HepG2 (cell line): Measurements from ENCODE around the gene CCDC33. TPM values are rescaled to one million over a fixed set of nuclear protein-coding genes. Genes with fewer than 3 reads are reported as not detected.

Source experiments
- ATAC-seq: fragments of 200-7000 bp; cut with Tn5 transposase; 3 replicates; pipeline ENCODE4 v1.9.1; 2020; ENCODE audit warnings: mild to moderate bottlenecking, moderate library complexity
- BruUV-seq: library from RNA; stranded (reverse); fragments of 400-500 nt; replicated peaks from 2 replicates; lab custom pipeline; 2021; lab: Mats Ljungman, UMichigan
- CTCF ChIA-PET: fragments of 300-600 bp; formaldehyde crosslinking; extraction: SDS; loops from one replicate; lab custom pipeline; 2021; ENCODE audit warnings: low total read pairs, inconsistent platforms, low intra/inter-chr PET ratio; lab: Yijun Ruan, JAX
- POLR2A ChIA-PET: fragments of 350-600 bp; sonication (Branson Sonifier 250); formaldehyde crosslinking; loops from one replicate; lab custom pipeline; 2020; ENCODE audit warnings: antibody characterized with exemption, inconsistent platforms; lab: Yijun Ruan, JAX
- DNase-seq: peaks from one replicate; pipeline ENCODE4 v3.0.0-alpha.2; 2015; ENCODE audit warnings: low spot score
- FAIRE-seq: peaks from 3 replicates; lab custom pipeline; 2011; peaks lifted over from hg19 to GRCh38; lab: Jason Lieb, UNC
- H2AFZ ChIP-seq: one replicate; pipeline ENCODE4 v1.6.1; 2011; ENCODE audit warnings: low read length, inconsistent platforms
- H3K27ac ChIP-seq: fragments of 300-600 bp; 3 replicates; pipeline ENCODE4 v1.8.0; 2011; ENCODE audit warnings: mixed run types, mild to moderate bottlenecking, mixed read lengths, low read length, inconsistent platforms; ENCODE audit not compliant: insufficient read depth; ENCODE audit errors: extremely low read length
- H3K27me3 ChIP-seq, 2 experiments: fragments of 200-600 bp in 1 of 2; 2 replicates in 1 of 2; 3 replicates in 1 of 2; pipeline versions ENCODE4 v1.6.0 to v1.8.0; 2011; ENCODE audit warnings: low read length in 2 of 2, mild to moderate bottlenecking in 2 of 2, moderate library complexity in 2 of 2, inconsistent platforms in 1 of 2; ENCODE audit not compliant: insufficient read depth in 2 of 2, control insufficient read depth in 1 of 2
- H3K36me3 ChIP-seq, 2 experiments: fragments of 200-600 bp in 1 of 2; replicated peaks in 1 of 2; 2 replicates in 1 of 2; 3 replicates in 1 of 2; pipeline versions ENCODE4 v1.5.1 to v1.8.0; 2011; ENCODE audit warnings: low read length in 2 of 2, inconsistent platforms in 1 of 2; ENCODE audit not compliant: insufficient read depth in 2 of 2, control insufficient read depth in 1 of 2
- H3K4me1 ChIP-seq: 2 replicates; pipeline ENCODE4 v1.5.1; 2012; ENCODE audit warnings: low read length, inconsistent platforms; ENCODE audit not compliant: insufficient read depth
- H3K4me2 ChIP-seq: 2 replicates; pipeline ENCODE4 v1.6.0; 2011; ENCODE audit warnings: low read depth, low read length, inconsistent platforms
- H3K4me3 ChIP-seq, 3 experiments: fragments of 200-600 bp in 1 of 3; sonication (generic), shearing (Covaris generic) in 1 of 3; replicated peaks in 1 of 3; 2 replicates each; pipeline ENCODE4 v1.5.1; 2011 to 2016; ENCODE audit warnings: low read length in 3 of 3, inconsistent platforms in 2 of 3, low read depth in 2 of 3, mild to moderate bottlenecking in 2 of 3, control low read depth in 1 of 3, mixed read lengths in 1 of 3; ENCODE audit not compliant: insufficient read depth in 1 of 3
- H3K79me2 ChIP-seq: one replicate; pipeline ENCODE4 v1.6.1; 2011; ENCODE audit warnings: low read length, inconsistent platforms; ENCODE audit not compliant: insufficient read depth
- H3K9ac ChIP-seq: 2 replicates; pipeline ENCODE4 v1.6.0; 2011; ENCODE audit warnings: mild to moderate bottlenecking, low read depth, low read length, inconsistent platforms; ENCODE audit not compliant: insufficient read depth
- H3K9me3 ChIP-seq: 2 replicates; pipeline ENCODE4 v1.5.1; 2012; ENCODE audit warnings: mild to moderate bottlenecking, low read length
- H4K20me1 ChIP-seq: 2 replicates; pipeline ENCODE4 v1.6.0; 2011; ENCODE audit warnings: inconsistent platforms, mild to moderate bottlenecking, low read length, moderate library complexity; ENCODE audit not compliant: insufficient read depth
- HNRNPLL ChIP-seq: fragments of 200-400 bp; formaldehyde crosslinking; IDR thresholded peaks from 2 replicates; pipeline ENCODE4 v1.6.1; 2017; ENCODE audit warnings: mild to moderate bottlenecking, low read depth, low read length; ENCODE audit not compliant: poor library complexity, severe bottlenecking
- SNAPC4 ChIP-seq: sonication (generic); formaldehyde crosslinking; IDR thresholded peaks from 2 replicates; pipeline ENCODE4 v1.4.0; 2020; ENCODE audit warnings: mild to moderate bottlenecking, missing genetic modification reagents
- ZNF235 ChIP-seq: sonication (generic); formaldehyde crosslinking; IDR thresholded peaks from 2 replicates; pipeline ENCODE4 v1.8.1; 2023; ENCODE audit warnings: mild to moderate bottlenecking, missing genetic modification reagents, borderline replicate concordance
- ZNF276 ChIP-seq: sonication (generic); formaldehyde crosslinking; IDR thresholded peaks from 2 replicates; pipeline ENCODE4 v1.4.0; 2020; ENCODE audit warnings: mild to moderate bottlenecking, low read depth, missing genetic modification reagents
- ZNF451 ChIP-seq: sonication (generic); formaldehyde crosslinking; IDR thresholded peaks from 2 replicates; pipeline ENCODE4 v1.5.0; 2020; ENCODE audit warnings: mild to moderate bottlenecking, missing genetic modification reagents
- ZNF615 ChIP-seq: sonication (generic); formaldehyde crosslinking; IDR thresholded peaks from 2 replicates; pipeline ENCODE4 v1.5.0; 2020; ENCODE audit warnings: mild to moderate bottlenecking, missing genetic modification reagents, borderline replicate concordance
- WGBS: methylation state at CpG from one replicate; pipeline ENCODE4 v1.1.6; 2017; ENCODE audit warnings: low lambda C conversion rate; 5-methylcytosine and 5-hydroxymethylcytosine counted together
- in situ Hi-C: cut with HindIII; loops from 2 replicates; pipeline ENCODE4 v1.10.0; 2017; ENCODE audit warnings: low pct_unique_long_range_greater_than_20kb; ENCODE audit not compliant: extremely low pct_ligation_motif_present
- intact Hi-C: fragments of 100-400 bp; cut with micrococcal nuclease; formaldehyde crosslinking; loops from one replicate; pipeline ENCODE4 v1.10.0; 2022; ENCODE audit not compliant: unreplicated experiment
- polyA plus RNA-seq, 8 experiments: library from polyadenylated mRNA; depleted of rRNA in 3 of 8; stranded (reverse) in 7 of 8; unstranded in 1 of 8; fragments of >200 nt; fragmentation: Illumina TruSeq in 4 of 8; extraction: Trizol in 4 of 8; gene quantifications; 2 replicates each; pipeline versions ENCODE4 v1.2.1 to v1.2.3, GENCODE V29; 2011 to 2016; ENCODE audit warnings: low read depth in 4 of 8, missing spikeins in 1 of 8, mixed read lengths in 1 of 8; ENCODE audit not compliant: insufficient read depth in 1 of 8
- total RNA-seq, 5 experiments: library from RNA; depleted of rRNA; stranded (reverse); fragments of >200 nt; fragmentation: Illumina TruSeq; extraction: Trizol; gene quantifications; 2 replicates each; pipeline ENCODE4 v1.2.3, GENCODE V29; 2016; ENCODE audit warnings: low read depth in 1 of 5
- TF ChIP-seq, protein P1 (sequence below): sonication (generic); formaldehyde crosslinking; IDR thresholded peaks from 2 replicates; pipeline ENCODE4 v1.5.0; 2020; ENCODE audit warnings: mild to moderate bottlenecking, missing genetic modification reagents

The CCDC33 gene
- total and polyA plus RNA-seq, 2 of the 13 experiments (the other 11 are each of a cell fraction or from before 2014, with no cell fraction given): 0.30 TPM; not detected in 1

DNA sequence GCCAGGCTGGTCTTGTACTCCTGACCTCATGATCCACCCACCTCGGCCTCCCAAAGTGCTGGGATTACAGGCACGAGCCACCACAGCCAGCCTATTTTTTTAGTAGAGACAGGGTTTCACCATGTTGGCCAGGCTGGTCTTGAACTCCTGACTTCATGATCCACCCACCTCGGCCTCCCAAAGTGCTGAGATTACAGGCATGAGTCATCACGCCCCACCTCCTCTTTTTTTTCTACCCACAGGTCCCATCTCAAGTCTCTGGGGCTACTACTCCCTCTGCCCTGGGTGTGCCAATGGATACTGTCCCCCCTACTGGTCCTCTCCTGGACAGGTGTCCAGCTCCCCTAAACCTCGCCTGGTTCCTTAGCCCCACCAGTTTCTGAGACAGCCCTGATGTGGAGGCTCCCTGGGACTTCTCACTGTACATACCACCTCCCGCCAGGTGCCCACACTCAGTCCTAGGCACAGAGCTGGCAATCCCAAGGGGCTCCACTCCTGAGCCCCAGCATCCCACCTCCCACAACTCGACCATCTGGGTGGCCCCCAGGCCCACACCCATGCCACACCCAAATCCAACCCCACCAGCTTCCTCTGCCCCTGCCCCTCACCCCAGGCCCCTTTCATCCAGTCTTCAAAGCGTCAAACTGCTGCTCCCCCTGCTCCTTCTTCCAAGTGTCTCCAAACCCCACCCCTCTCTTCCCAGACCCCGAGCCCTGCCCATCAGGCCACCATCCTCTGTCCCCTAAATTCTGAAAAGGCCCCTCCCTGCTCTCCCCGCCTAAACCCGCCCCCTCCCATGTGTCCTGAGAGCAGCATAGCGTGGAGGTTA lies 144.4 kb downstream of the CCDC33 start:
- in situ Hi-C loops (loop anchor here (5.0 kb wide), 1 partner anchor 107 kb away; no protein-coding TSS in a partner anchor), intact Hi-C loops (no loop called here)
- Histone ChIP-seq H3K4me1 (peaks cover 57% of the 10 kb centered on the region), H4K20me1 (no peaks in the 10 kb centered on the region), H3K4me2 (no peak overlapping the region), H3K9me3 (no peaks in the 10 kb centered on the region), H3K79me2 (no peaks in the 10 kb centered on the region), H2AFZ (no peak overlapping the region), H3K27ac (no peak overlapping the region), H3K9ac (no peak overlapping the region), H3K36me3 (no peaks in the 10 kb centered on the region), H3K27me3 (peaks cover 0 to 24% of the 10 kb centered on the region in 2 experiments; a peak in 3 of 5 replicates), H3K4me3 (no peak overlapping the region)
- DNase-seq (no peak), ATAC-seq (no peak), FAIRE-seq (no peak)
- BruUV-seq: no TSS peak
- WGBS: 25% methylated on average over 12 of the region's 12 CpGs
- CTCF ChIA-PET: interaction anchor here (2.6 to 3.5 kb wide), 2 partner anchors 59 to 109 kb away, joined by 27 to 77 read pairs; no protein-coding TSS in a partner anchor
- POLR2A ChIA-PET: interaction anchor here (0.6 kb wide), 2 partner anchors 18 to 88 kb away, joined by 3 read pairs; no protein-coding TSS in a partner anchor
- TF ChIP-seq SNAPC4 (CRISPR knock-in tag) (no peak), ZNF615 (CRISPR knock-in tag) (no peak), ZNF276 (CRISPR knock-in tag) (no peak), ZNF235 (CRISPR knock-in tag) (no peak), HNRNPLL (no peak), ZNF451 (CRISPR knock-in tag) (no peak)
- TF ChIP-seq, protein P1, sequence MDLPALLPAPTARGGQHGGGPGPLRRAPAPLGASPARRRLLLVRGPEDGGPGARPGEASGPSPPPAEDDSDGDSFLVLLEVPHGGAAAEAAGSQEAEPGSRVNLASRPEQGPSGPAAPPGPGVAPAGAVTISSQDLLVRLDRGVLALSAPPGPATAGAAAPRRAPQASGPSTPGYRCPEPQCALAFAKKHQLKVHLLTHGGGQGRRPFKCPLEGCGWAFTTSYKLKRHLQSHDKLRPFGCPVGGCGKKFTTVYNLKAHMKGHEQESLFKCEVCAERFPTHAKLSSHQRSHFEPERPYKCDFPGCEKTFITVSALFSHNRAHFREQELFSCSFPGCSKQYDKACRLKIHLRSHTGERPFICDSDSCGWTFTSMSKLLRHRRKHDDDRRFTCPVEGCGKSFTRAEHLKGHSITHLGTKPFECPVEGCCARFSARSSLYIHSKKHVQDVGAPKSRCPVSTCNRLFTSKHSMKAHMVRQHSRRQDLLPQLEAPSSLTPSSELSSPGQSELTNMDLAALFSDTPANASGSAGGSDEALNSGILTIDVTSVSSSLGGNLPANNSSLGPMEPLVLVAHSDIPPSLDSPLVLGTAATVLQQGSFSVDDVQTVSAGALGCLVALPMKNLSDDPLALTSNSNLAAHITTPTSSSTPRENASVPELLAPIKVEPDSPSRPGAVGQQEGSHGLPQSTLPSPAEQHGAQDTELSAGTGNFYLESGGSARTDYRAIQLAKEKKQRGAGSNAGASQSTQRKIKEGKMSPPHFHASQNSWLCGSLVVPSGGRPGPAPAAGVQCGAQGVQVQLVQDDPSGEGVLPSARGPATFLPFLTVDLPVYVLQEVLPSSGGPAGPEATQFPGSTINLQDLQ: no peak
